ENCODE data around the gene FSHR. TPM values are rescaled to one million over a fixed set of nuclear protein-coding genes. Genes with fewer than 3 reads are reported as not detected.

FSHR gene
- total and polyA plus RNA-seq, 7 donors = not detected

DNA sequence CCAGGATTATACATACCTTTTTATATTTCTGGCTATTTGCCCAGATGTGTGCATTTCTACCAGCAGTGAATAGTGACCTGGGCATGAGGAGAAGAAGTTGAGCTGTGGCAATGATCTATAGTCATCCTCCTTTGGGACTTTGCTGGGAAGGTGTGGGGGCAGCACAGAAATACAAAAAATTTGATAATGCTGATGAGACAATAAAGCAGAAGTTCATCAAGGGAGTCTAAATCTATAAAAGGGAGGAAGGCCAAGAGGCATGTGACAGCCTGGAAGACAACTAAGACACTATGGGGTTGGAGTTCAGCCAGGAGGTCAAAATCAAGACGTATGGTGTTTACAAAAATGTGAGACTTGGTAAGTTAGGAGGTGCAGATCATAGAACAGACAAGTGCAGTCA, 52.2 kb downstream of the FSHR start:
- H3K27me3 ChIP-seq = no peaks in the 10 kb centered on the region
- no peaks in the 10 kb centered on the region for H3K9me3 ChIP-seq
- TF ChIP-seq POLR2A (IDR thresholded peaks at IDR 0.05) = no peak
- TF ChIP-seq POLR2AphosphoS5 (IDR thresholded peaks at IDR 0.05) = no peak
- TF ChIP-seq EP300 (IDR thresholded peaks at IDR 0.05) = no peak
- TF ChIP-seq, protein P1, sequence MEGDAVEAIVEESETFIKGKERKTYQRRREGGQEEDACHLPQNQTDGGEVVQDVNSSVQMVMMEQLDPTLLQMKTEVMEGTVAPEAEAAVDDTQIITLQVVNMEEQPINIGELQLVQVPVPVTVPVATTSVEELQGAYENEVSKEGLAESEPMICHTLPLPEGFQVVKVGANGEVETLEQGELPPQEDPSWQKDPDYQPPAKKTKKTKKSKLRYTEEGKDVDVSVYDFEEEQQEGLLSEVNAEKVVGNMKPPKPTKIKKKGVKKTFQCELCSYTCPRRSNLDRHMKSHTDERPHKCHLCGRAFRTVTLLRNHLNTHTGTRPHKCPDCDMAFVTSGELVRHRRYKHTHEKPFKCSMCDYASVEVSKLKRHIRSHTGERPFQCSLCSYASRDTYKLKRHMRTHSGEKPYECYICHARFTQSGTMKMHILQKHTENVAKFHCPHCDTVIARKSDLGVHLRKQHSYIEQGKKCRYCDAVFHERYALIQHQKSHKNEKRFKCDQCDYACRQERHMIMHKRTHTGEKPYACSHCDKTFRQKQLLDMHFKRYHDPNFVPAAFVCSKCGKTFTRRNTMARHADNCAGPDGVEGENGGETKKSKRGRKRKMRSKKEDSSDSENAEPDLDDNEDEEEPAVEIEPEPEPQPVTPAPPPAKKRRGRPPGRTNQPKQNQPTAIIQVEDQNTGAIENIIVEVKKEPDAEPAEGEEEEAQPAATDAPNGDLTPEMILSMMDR (IDR thresholded peaks at IDR 0.05) = no peak
- H3K27ac ChIP-seq = no peak overlapping the region
- WGBS, 2 donors = 49 to 60% methylated on average over 1 of the region's 1 CpG
- H3K4me3 ChIP-seq = no peak overlapping the region
- H3K4me1 ChIP-seq = no peaks in the 10 kb centered on the region
- H3K36me3 ChIP-seq = no peaks in the 10 kb centered on the region
- intact Hi-C loops (cut with DNase I) = no loop called here
- no peak for DNase-seq

DNA sequence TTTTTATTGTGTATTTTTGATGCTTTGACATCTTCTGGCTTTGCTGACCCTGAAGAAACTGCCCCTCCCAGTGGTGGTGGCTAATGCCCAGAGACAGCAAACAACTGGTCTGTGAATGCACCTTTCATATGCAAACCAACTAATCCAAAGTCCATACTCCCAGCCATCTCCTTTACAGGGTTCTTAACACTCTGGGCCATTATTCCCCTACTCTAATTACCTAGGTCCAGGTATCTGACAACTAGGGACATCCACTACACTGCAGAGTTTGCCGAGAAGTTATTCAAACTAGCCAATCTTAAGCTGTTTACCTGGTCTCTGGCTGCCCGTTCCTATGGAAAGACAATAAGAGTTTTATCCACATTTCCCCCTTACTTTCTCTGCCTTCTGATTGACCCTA, 73.6 kb downstream of the FSHR start:
- H3K4me3 ChIP-seq = no peak overlapping the region
- no peaks in the 10 kb centered on the region for H3K36me3 ChIP-seq
- no peaks in the 10 kb centered on the region for H3K27me3 ChIP-seq
- intact Hi-C loops (cut with DNase I) = no loop called here
- H3K27ac ChIP-seq = no peak overlapping the region
- DNase-seq = no peak
- no peak for TF ChIP-seq POLR2AphosphoS5 (IDR thresholded peaks at IDR 0.05)
- no peak for TF ChIP-seq POLR2A (IDR thresholded peaks at IDR 0.05)
- no peak for TF ChIP-seq EP300 (IDR thresholded peaks at IDR 0.05)
- TF ChIP-seq, protein P1 (IDR thresholded peaks at IDR 0.05) = no peak
- H3K4me1 ChIP-seq = no peaks in the 10 kb centered on the region
- WGBS, 2 donors = 33 to 46% methylated on average over 2 of the region's 2 CpGs
- H3K9me3 ChIP-seq = no peaks in the 10 kb centered on the region

- DNase-seq = no peak
- H3K27ac ChIP-seq = no peak overlapping the region
- 46 to 65% methylated on average over 2 of the region's 2 CpGs for WGBS, 2 donors
- no peaks in the 10 kb centered on the region for H3K4me1 ChIP-seq
- intact Hi-C loops (cut with DNase I) = no loop called here
- peaks cover 0 to 7% (median 3%) of the 10 kb centered on the region in 4 donors for H3K9me3 ChIP-seq
- TF ChIP-seq, protein P1 (IDR thresholded peaks at IDR 0.05) = no peak
- TF ChIP-seq POLR2A (IDR thresholded peaks at IDR 0.05) (no peak), POLR2AphosphoS5 (IDR thresholded peaks at IDR 0.05) (no peak), EP300 (IDR thresholded peaks at IDR 0.05) (no peak)
- no peak overlapping the region for H3K4me3 ChIP-seq
- H3K36me3 ChIP-seq = no peaks in the 10 kb centered on the region
- H3K27me3 ChIP-seq = no peaks in the 10 kb centered on the region
Observed at GRCh38 chr2:49070716-49071115, 83.6 kb downstream of the FSHR start.

DNA sequence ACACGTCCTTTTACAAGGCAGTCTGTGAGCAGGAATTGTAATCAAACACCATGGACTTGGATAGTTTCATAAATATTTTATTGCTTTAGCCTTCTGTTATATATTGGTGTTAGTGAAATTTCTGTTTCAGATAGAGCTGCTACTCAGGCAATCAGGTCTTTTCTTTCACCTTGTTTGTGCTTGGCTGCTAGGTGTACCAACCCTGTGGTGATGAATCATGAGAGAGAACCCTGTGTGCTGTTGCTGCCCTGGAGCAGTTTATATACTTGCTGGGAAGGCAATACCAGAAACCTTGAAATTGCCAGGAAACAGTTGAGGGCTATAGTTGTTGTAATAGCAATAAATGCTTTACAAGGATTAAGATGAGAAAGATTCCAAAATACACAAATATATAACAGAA, 84.5 kb downstream of the FSHR start:
- no peaks in the 10 kb centered on the region for H3K36me3 ChIP-seq
- H3K27ac ChIP-seq = no peak overlapping the region
- DNase-seq = no peak
- H3K4me1 ChIP-seq = no peaks in the 10 kb centered on the region
- intact Hi-C loops (cut with DNase I) = no loop called here
- WGBS, 2 donors = 7 to 41% methylated on average over 1 of the region's 1 CpG
- no peaks in the 10 kb centered on the region for H3K27me3 ChIP-seq
- peaks cover 0 to 7% (median 3%) of the 10 kb centered on the region in 4 donors for H3K9me3 ChIP-seq
- no peak overlapping the region for H3K4me3 ChIP-seq
- no peak for TF ChIP-seq POLR2A (IDR thresholded peaks at IDR 0.05)
- TF ChIP-seq POLR2AphosphoS5 (IDR thresholded peaks at IDR 0.05) = no peak
- TF ChIP-seq, protein P1 (IDR thresholded peaks at IDR 0.05) = no peak
- TF ChIP-seq EP300 (IDR thresholded peaks at IDR 0.05) = no peak

DNA sequence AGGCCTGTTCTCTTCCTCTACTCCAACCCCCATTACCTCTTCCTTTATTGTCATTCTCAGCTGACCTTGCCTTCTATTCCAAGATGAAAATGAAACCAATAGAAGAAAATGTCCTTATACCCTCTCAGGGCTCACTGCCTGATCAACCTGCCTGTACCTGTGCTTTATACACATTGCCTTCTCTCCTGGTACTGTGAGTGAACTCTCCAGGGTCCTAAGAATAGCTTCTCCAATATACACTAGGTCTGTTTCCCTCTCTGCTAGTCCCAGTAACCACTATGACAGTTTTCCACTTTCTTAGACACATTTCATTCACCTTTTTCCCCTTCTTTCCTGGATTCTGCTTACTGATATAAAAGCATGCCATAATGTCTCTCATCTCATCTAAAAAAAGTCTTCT, 85.7 kb downstream of the FSHR start:
- no peaks in the 10 kb centered on the region for H3K4me1 ChIP-seq
- H3K9me3 ChIP-seq = peaks cover 0 to 6% (median 3%) of the 10 kb centered on the region in 4 donors
- H3K36me3 ChIP-seq = no peaks in the 10 kb centered on the region
- no peaks in the 10 kb centered on the region for H3K27me3 ChIP-seq
- intact Hi-C loops (cut with DNase I) = no loop called here
- TF ChIP-seq POLR2AphosphoS5 (IDR thresholded peaks at IDR 0.05) (no peak), POLR2A (IDR thresholded peaks at IDR 0.05) (no peak), EP300 (IDR thresholded peaks at IDR 0.05) (no peak)
- TF ChIP-seq, protein P1 (IDR thresholded peaks at IDR 0.05) = no peak
- H3K27ac ChIP-seq = no peak overlapping the region
- no peak for DNase-seq
- no peak overlapping the region for H3K4me3 ChIP-seq

Data from sigmoid colon (tissue), 7 donors.